ENCODE results near the gene LAMTOR5. TPM values are rescaled to one million over a fixed set of nuclear protein-coding genes. Genes with fewer than 3 reads are reported as not detected.

LAMTOR5 gene
- total and polyA plus RNA-seq, 12 donors = 209 to 506 (median 248) TPM

- H3K4me1 ChIP-seq = no peaks in the 10 kb centered on the region
- 86 to 87% methylated on average over 3 of the region's 3 CpGs for WGBS, 2 donors
- no peak overlapping the region for H3K4me3 ChIP-seq
- TF ChIP-seq CTCF (IDR thresholded peaks at IDR 0.05) = no peak
- H3K9me3 ChIP-seq = no peaks in the 10 kb centered on the region
- ATAC-seq (no peak), DNase-seq (no peak)
- intact Hi-C loops (cut with DNase I) = no loop called here
- no peaks in the 10 kb centered on the region for H3K27me3 ChIP-seq
- H3K27ac ChIP-seq = no peak overlapping the region
- H3K36me3 ChIP-seq = peaks cover 0 to 89% (median 20%) of the 10 kb centered on the region in 9 donors
Observed at GRCh38 chr1:110364221-110364620, 43.3 kb downstream of the LAMTOR5 start.

GRCh38 chr1:110361856-110362255 lies 45.6 kb downstream of the LAMTOR5 start:
- no peak for TF ChIP-seq CTCF (IDR thresholded peaks at IDR 0.05)
- intact Hi-C loops (cut with DNase I) = no loop called here
- DNase-seq = no peak
- Histone ChIP-seq H3K27ac (no peak overlapping the region), H3K27me3 (no peaks in the 10 kb centered on the region), H3K36me3 (peaks cover 0 to 80% (median 20%) of the 10 kb centered on the region in 9 donors), H3K4me3 (no peak overlapping the region), H3K9me3 (no peaks in the 10 kb centered on the region), H3K4me1 (peaks cover 0 to 10% (median under 1%) of the 10 kb centered on the region in 9 donors)
- no peak for ATAC-seq
- WGBS, 2 donors = 90 to 95% methylated on average over 1 of the region's 1 CpG

DNA sequence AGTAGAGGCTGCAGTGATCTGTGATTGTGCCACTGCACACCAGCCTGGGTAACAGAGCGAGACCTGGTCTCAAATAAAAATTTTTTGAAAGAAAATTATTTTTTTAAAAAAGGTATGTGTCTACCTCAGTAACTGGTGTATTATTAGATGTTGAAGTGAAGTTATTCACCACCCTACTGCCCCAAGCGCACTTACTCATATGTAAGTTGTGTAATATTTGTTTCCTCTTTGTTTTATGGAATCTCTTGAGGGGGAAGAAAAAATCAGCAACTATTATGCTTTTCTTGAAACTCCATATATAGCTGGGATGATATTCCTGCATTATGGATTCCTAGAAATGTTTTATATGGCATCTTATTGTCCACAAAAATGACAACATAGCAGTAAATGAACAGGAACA lies 47.1 kb downstream of the LAMTOR5 start:
- no peak for ATAC-seq
- 94 to 95% methylated on average over 2 of the region's 2 CpGs for WGBS, 2 donors
- H3K27ac ChIP-seq = no peak overlapping the region
- H3K36me3 ChIP-seq = peaks cover 0 to 80% (median 13%) of the 10 kb centered on the region in 9 donors
- DNase-seq = no peak
- intact Hi-C loops (cut with DNase I) = no loop called here
- H3K27me3 ChIP-seq = no peaks in the 10 kb centered on the region
- H3K4me3 ChIP-seq = no peak overlapping the region
- H3K4me1 ChIP-seq = peaks cover 0 to 13% (median 7%) of the 10 kb centered on the region in 9 donors
- no peak for TF ChIP-seq CTCF (IDR thresholded peaks at IDR 0.05)
- H3K9me3 ChIP-seq = no peaks in the 10 kb centered on the region

- Histone ChIP-seq H3K27me3 (no peaks in the 10 kb centered on the region), H3K9me3 (no peaks in the 10 kb centered on the region), H3K36me3 (peaks cover 0 to 73% (median 7%) of the 10 kb centered on the region in 9 donors), H3K27ac (no peak overlapping the region), H3K4me1 (peaks cover 0 to 24% (median 15%) of the 10 kb centered on the region in 9 donors), H3K4me3 (no peak overlapping the region)
- DNase-seq = no peak
- TF ChIP-seq CTCF (IDR thresholded peaks at IDR 0.05) = no peak
- no peak for ATAC-seq
- WGBS, 2 donors = 82 to 83% methylated on average over 2 of the region's 2 CpGs
- intact Hi-C loops (cut with DNase I) = no loop called here
Observed at GRCh38 chr1:110356379-110356778, 51.1 kb downstream of the LAMTOR5 start.
